Cardiac muscle cell (in vitro differentiated cells and primary cell): ENCODE measurements around the gene ZNF827. TPM values are rescaled to one million over a fixed set of nuclear protein-coding genes. Genes with fewer than 3 reads are reported as not detected.

Experiments
- DNase-seq, 2 donors: peaks; one replicate each; pipeline versions ENCODE4 v3.0.0 to v3.0.0-alpha.2; 2010 to 2017; ENCODE audit warnings: low read depth in 1 of 2, low spot score in 1 of 2
- H3K27ac ChIP-seq: fragments of 200-600 bp; sonication (generic); 2 replicates; pipeline ENCODE4 v1.5.1; 2016
- H3K27me3 ChIP-seq: fragments of 200-600 bp; sonication (generic); 2 replicates; pipeline ENCODE4 v1.6.0; 2016; ENCODE audit warnings: control low read depth
- H3K36me3 ChIP-seq: fragments of 200-600 bp; sonication (generic); 2 replicates; pipeline ENCODE4 v1.5.1; 2016; ENCODE audit warnings: control low read depth
- H3K4me1 ChIP-seq: fragments of 200-600 bp; sonication (generic); 2 replicates; pipeline ENCODE4 v1.8.1; 2017; ENCODE audit warnings: low read depth, mild to moderate bottlenecking, mixed run types
- H3K4me3 ChIP-seq: fragments of 200-600 bp; sonication (generic); 2 replicates; pipeline ENCODE4 v1.5.1; 2016; ENCODE audit warnings: mild to moderate bottlenecking
- H3K9me3 ChIP-seq: fragments of 200-600 bp; sonication (generic); 2 replicates; pipeline ENCODE4 v1.5.1; 2017; ENCODE audit warnings: low read depth, mild to moderate bottlenecking, control low read depth
- polyA plus RNA-seq: library from polyadenylated mRNA; unstranded; fragments of >200 nt; fragmentation: Nextera tagmentation; extraction: Ambion mirVana; gene quantifications from 2 replicates; pipeline ENCODE4 v1.2.1, GENCODE V29; 2016
- total RNA-seq: library from RNA; depleted of rRNA; stranded (reverse); fragments of >200 nt; gene quantifications from 2 replicates; pipeline ENCODE4 v1.2.3, GENCODE V29; 2016
- TF ChIP-seq, protein P1 (sequence below): IDR thresholded peaks from 2 replicates; pipeline ENCODE4 v1.5.1; 2012; ENCODE audit warnings: low read depth, mild to moderate bottlenecking, low read length

Gene ZNF827
- total and polyA plus RNA-seq, 2 experiments from 2014 or later: 13.2 to 37.3 TPM

DNA sequence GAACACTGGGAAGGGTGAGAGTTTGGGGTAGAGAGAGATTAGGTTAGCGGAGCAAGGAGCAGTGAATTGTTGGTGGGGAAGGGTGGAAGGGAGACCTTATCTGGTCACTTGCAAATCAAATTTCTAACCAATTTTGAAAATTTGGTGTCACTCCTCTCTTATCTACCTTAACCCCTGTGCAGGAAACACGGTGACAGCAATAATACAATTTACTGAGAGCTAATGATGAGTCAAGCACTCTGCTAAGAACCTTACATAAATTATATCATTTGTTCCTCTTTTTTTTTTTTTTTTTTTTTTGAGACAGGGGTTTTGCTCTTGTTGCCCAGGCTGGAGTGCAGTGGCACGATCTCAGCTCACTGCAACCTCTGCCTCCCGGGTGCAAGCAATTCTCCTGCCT lies 142.3 kb downstream of the ZNF827 start:
- no peak for DNase-seq
- H3K4me1 ChIP-seq: no peaks in the 10 kb centered on the region
- no peak overlapping the region for H3K27ac ChIP-seq
- peaks cover 12% of the 10 kb centered on the region for H3K36me3 ChIP-seq
- H3K4me3 ChIP-seq: no peak overlapping the region
- TF ChIP-seq, protein P1, sequence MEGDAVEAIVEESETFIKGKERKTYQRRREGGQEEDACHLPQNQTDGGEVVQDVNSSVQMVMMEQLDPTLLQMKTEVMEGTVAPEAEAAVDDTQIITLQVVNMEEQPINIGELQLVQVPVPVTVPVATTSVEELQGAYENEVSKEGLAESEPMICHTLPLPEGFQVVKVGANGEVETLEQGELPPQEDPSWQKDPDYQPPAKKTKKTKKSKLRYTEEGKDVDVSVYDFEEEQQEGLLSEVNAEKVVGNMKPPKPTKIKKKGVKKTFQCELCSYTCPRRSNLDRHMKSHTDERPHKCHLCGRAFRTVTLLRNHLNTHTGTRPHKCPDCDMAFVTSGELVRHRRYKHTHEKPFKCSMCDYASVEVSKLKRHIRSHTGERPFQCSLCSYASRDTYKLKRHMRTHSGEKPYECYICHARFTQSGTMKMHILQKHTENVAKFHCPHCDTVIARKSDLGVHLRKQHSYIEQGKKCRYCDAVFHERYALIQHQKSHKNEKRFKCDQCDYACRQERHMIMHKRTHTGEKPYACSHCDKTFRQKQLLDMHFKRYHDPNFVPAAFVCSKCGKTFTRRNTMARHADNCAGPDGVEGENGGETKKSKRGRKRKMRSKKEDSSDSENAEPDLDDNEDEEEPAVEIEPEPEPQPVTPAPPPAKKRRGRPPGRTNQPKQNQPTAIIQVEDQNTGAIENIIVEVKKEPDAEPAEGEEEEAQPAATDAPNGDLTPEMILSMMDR: no peak
- H3K9me3 ChIP-seq: no peaks in the 10 kb centered on the region
- H3K27me3 ChIP-seq: no peaks in the 10 kb centered on the region

DNA sequence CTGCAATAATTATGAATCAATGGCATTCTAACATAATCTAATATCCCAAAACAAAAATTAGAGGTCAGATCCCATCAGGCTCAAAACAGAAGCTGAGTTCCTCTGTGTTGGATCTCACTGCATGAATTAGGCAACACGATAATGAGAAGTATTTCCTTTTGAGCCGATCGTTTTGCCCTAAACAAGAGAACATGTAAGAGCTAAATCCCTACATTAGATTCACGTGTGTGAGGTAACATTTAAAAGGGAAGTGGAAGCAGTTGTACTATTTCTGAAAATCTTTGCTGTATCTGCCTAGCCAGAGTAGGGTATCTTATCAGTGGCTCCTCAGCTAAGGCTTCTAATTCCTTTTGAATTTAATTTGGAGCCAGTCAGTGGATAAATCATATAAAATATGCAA lies 143.1 kb downstream of the ZNF827 start:
- no peaks in the 10 kb centered on the region for H3K9me3 ChIP-seq
- TF ChIP-seq, protein P1: no peak
- DNase-seq: no peak
- H3K27me3 ChIP-seq: no peaks in the 10 kb centered on the region
- H3K4me3 ChIP-seq: no peak overlapping the region
- H3K4me1 ChIP-seq: no peaks in the 10 kb centered on the region
- H3K36me3 ChIP-seq: peaks cover 12% of the 10 kb centered on the region
- H3K27ac ChIP-seq: no peak overlapping the region

DNA sequence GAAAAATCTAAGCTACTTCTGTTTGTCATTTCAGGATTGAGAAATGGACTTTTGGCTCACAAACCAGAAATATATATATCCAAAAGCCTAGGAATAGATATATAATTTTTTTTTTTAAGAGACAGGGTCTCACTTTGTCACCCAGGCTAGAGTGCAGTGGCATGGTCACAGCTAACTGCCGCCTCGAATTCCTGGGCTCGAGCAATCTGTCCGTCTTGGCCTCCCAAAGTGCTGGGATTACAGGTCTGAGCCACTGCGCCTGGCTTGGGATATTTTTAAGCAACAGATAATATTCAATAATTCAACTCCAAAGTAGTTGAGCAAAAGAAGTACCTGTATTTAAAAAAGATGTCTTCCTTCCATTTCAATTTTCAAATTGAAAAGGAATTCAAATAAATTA lies 146.2 kb downstream of the ZNF827 start:
- DNase-seq: no peak
- H3K4me1 ChIP-seq: no peaks in the 10 kb centered on the region
- no peaks in the 10 kb centered on the region for H3K27me3 ChIP-seq
- peaks cover 13% of the 10 kb centered on the region for H3K36me3 ChIP-seq
- TF ChIP-seq, protein P1: no peak
- H3K27ac ChIP-seq: no peak overlapping the region
- no peak overlapping the region for H3K4me3 ChIP-seq
- H3K9me3 ChIP-seq: no peaks in the 10 kb centered on the region

DNA sequence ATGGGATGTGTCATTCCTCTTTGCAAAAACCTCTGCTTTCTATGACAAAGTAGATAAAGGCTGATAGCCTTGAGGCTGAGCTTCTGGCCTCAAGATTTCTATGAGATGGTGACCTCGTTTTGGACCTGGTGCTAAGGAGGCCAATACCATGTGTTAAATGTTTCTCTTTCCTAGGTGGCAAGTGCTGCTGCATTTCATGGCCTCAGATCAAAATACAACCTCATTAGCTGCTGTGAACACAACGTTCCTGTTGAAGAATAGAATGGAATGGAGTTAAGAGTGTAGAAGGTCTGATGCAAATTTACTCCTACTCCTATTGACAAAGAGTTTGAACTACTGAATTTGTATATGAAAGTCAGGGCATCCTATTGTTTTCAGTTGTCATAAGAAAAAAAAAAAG lies 146.6 kb downstream of the ZNF827 start:
- Histone ChIP-seq H3K27ac (no peak overlapping the region), H3K9me3 (no peaks in the 10 kb centered on the region), H3K4me3 (no peak overlapping the region), H3K36me3 (peaks cover 13% of the 10 kb centered on the region), H3K4me1 (no peaks in the 10 kb centered on the region), H3K27me3 (no peaks in the 10 kb centered on the region)
- TF ChIP-seq, protein P1: no peak
- no peak for DNase-seq

DNA sequence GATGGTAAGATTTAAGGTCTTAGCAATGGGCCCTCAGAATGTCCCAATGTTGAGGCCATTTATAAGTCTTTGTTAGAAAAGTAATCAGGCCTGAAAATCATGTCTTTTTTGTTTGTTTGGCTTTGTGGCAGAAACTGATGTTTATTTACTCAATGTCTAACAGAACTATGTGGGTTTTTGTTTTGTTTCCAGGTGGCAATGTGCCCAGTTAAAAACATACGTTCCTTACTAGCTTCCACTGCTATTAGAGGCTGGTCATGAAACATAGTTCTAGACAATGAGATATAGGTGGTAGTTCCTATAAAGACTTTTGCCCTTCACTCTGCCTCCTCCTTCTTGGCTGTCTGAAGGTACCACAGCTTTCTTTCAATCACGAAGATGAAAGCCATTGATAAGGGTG lies 149.9 kb downstream of the ZNF827 start:
- DNase-seq: no peak
- Histone ChIP-seq H3K9me3 (no peaks in the 10 kb centered on the region), H3K4me1 (no peaks in the 10 kb centered on the region), H3K4me3 (no peak overlapping the region), H3K36me3 (peaks cover 8% of the 10 kb centered on the region), H3K27ac (no peak overlapping the region), H3K27me3 (no peaks in the 10 kb centered on the region)
- TF ChIP-seq, protein P1: no peak

DNA sequence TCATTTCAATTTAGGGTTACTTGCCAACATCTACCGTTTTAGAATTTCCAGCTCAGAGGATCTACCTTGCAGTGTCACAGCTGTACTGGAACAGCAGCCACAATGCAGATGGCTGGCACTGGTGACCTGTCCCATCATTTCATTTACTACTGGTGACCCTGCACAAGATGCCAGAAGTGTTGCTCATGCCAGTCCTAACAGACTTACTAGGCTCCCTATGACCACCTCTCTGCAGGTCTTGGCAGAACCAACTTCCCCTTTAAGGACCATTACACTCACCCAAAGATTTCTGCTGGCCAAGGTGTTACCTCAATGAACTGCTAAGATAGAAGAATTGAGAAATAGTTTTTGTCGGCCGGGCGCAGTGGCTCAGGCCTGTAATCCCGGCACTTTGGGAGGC lies 151.8 kb downstream of the ZNF827 start:
- Histone ChIP-seq H3K36me3 (peaks cover 4% of the 10 kb centered on the region), H3K9me3 (no peaks in the 10 kb centered on the region), H3K4me1 (no peaks in the 10 kb centered on the region), H3K27ac (no peak overlapping the region), H3K27me3 (no peaks in the 10 kb centered on the region), H3K4me3 (no peak overlapping the region)
- TF ChIP-seq, protein P1: no peak
- DNase-seq: no peak
